HG03097 (cell line): ENCODE results near the gene TMEM178A.
"Not testable (repeated sequence)": the region's sequence is repeated elsewhere in the genome, so short reads cannot be mapped to it uniquely, and the experiment has no call there.

Source experiments
- ATAC-seq: cut with Tn5 transposase; IDR thresholded peaks from one replicate; pipeline ENCODE4 v1.9.1; 2021; ENCODE audit not compliant: unreplicated experiment, low FRiP score

Gene TMEM178A

GRCh38 chr2:39665811-39666490 is at the start of gene TMEM178A:
Gene TMEM178A, plus strand, starts transcription at chr2:39665917. Its CDS starts 58 bp downstream, at chr2:39665975.
- ATAC-seq, result no peak

GRCh38 chr2:39618236-39618635 is 47.5 kb upstream of the TMEM178A start:
- no peak for ATAC-seq

- no peak for ATAC-seq
Measured at GRCh38 chr2:39618736-39619135, 47.0 kb upstream of the TMEM178A start.

- ATAC-seq, result no peak
Measured at GRCh38 chr2:39620067-39620466, 45.6 kb upstream of the TMEM178A start.

GRCh38 chr2:39621596-39621995 is 44.1 kb upstream of the TMEM178A start:
- ATAC-seq, result no peak

- no peak for ATAC-seq
Measured at GRCh38 chr2:39622860-39623259, 42.9 kb upstream of the TMEM178A start.

- no peak for ATAC-seq
Measured at GRCh38 chr2:39623917-39624316, 41.8 kb upstream of the TMEM178A start.

- ATAC-seq, result no peak
Measured at GRCh38 chr2:39625193-39625926, 40.4 kb upstream of the TMEM178A start.

GRCh38 chr2:39625927-39626270 is 39.8 kb upstream of the TMEM178A start:
- ATAC-seq, result no peak

- ATAC-seq, result not testable (repeated sequence)
Measured at GRCh38 chr2:39628346-39628745, 37.4 kb upstream of the TMEM178A start.

GRCh38 chr2:39629646-39630045 is 36.1 kb upstream of the TMEM178A start:
- ATAC-seq, result no peak

GRCh38 chr2:39631256-39631655 is 34.5 kb upstream of the TMEM178A start:
- ATAC-seq, result no peak

- ATAC-seq, result no peak
Measured at GRCh38 chr2:39631718-39632117, 34.0 kb upstream of the TMEM178A start.

GRCh38 chr2:39632876-39633275 is 32.8 kb upstream of the TMEM178A start:
- ATAC-seq, result no peak

GRCh38 chr2:39636306-39636705 is 29.4 kb upstream of the TMEM178A start:
- ATAC-seq, result no peak

GRCh38 chr2:39638581-39638980 is 27.1 kb upstream of the TMEM178A start:
- no peak for ATAC-seq

GRCh38 chr2:39640107-39640506 is 25.6 kb upstream of the TMEM178A start:
- no peak for ATAC-seq

GRCh38 chr2:39640681-39641080 is 25.0 kb upstream of the TMEM178A start:
- no peak for ATAC-seq

GRCh38 chr2:39641635-39642034 is 24.1 kb upstream of the TMEM178A start:
- no peak for ATAC-seq

GRCh38 chr2:39642051-39642718 is 23.5 kb upstream of the TMEM178A start:
- ATAC-seq, result no peak

GRCh38 chr2:39645826-39646225 is 19.9 kb upstream of the TMEM178A start:
- no peak for ATAC-seq

GRCh38 chr2:39646267-39646666 is 19.4 kb upstream of the TMEM178A start:
- ATAC-seq, result no peak
